Activated CD4-positive, alpha-beta T cell treated with anti-CD3 and anti-CD28 coated beads, Interleukin-2, amount 10 ng/mL, durations not matched to agents 7 days and 5 days (primary cell): ENCODE results near the gene TLCD2. TPM values are rescaled to one million over a fixed set of nuclear protein-coding genes. Genes with fewer than 3 reads are reported as not detected.
"Not testable (repeated sequence)": the region's sequence is repeated elsewhere in the genome, so short reads cannot be mapped to it uniquely, and the experiment has no call there.

Source experiments
- CTCF ChIA-PET: fragments of 350-600 bp; sonication (Branson Sonifier 250); formaldehyde crosslinking; loops from one replicate; lab custom pipeline; 2021; ENCODE audit warnings: antibody characterized with exemption; lab: Charles Lee
- POLR2A ChIA-PET: fragments of 350-600 bp; sonication (Branson Sonifier 250); formaldehyde crosslinking; loops from one replicate; lab custom pipeline; 2021; ENCODE audit warnings: antibody characterized with exemption; lab: Charles Lee
- DNase-seq: peaks from one replicate; pipeline ENCODE4 v3.0.0-alpha.2; 2020
- H3K27ac Mint-ChIP-seq: one replicate; pipeline ENCODE4 v1.8.0; 2021; ENCODE audit warnings: mild to moderate bottlenecking, moderate library complexity, mixed read lengths
- H3K27me3 Mint-ChIP-seq: one replicate; pipeline ENCODE4 v1.8.0; 2021; ENCODE audit warnings: mixed read lengths
- H3K36me3 Mint-ChIP-seq: one replicate; pipeline ENCODE4 v1.8.0; 2021; ENCODE audit warnings: low read depth, mixed read lengths
- H3K4me1 Mint-ChIP-seq: one replicate; pipeline ENCODE4 v1.8.0; 2021; ENCODE audit warnings: mixed read lengths
- H3K4me3 Mint-ChIP-seq: one replicate; pipeline ENCODE4 v1.8.0; 2021; ENCODE audit warnings: mild to moderate bottlenecking, moderate library complexity, mixed read lengths
- H3K9me3 Mint-ChIP-seq: one replicate; pipeline ENCODE4 v1.8.0; 2021; ENCODE audit warnings: mixed read lengths
- total RNA-seq, 2 experiments: library from RNA; stranded (reverse); gene quantifications; one replicate each; pipeline ENCODE4 v1.2.3, GENCODE V29; 2021

The TLCD2 gene
- total RNA-seq, 2 experiments from 2014 or later, result 0.07 to 0.12 TPM

GRCh38 chr17:1686086-1686485 lies 24.1 kb downstream of the TLCD2 start:
- ChIA-PET POLR2A (no interaction called here), CTCF (no interaction called here)
- H3K27ac Mint-ChIP-seq, result peak overlapping the region; percentile 46
- DNase-seq, result no peak
- H3K27me3 Mint-ChIP-seq, result no peaks in the 10 kb centered on the region
- H3K4me1 Mint-ChIP-seq, result peaks cover 31% of the 10 kb centered on the region
- H3K4me3 Mint-ChIP-seq, result no peak overlapping the region
- H3K36me3 Mint-ChIP-seq, result peaks cover 30% of the 10 kb centered on the region
- H3K9me3 Mint-ChIP-seq, result no peaks in the 10 kb centered on the region

- peaks cover 34% of the 10 kb centered on the region for H3K4me1 Mint-ChIP-seq
- no peaks in the 10 kb centered on the region for H3K27me3 Mint-ChIP-seq
Observed at GRCh38 chr17:1684378-1685189, 25.6 kb downstream of the TLCD2 start, which contains the start of gene PRPF8. TSS of gene PRPF8 (minus strand) at chr17:1684867. CDS start at chr17:1684571, 296 bp downstream.

DNA sequence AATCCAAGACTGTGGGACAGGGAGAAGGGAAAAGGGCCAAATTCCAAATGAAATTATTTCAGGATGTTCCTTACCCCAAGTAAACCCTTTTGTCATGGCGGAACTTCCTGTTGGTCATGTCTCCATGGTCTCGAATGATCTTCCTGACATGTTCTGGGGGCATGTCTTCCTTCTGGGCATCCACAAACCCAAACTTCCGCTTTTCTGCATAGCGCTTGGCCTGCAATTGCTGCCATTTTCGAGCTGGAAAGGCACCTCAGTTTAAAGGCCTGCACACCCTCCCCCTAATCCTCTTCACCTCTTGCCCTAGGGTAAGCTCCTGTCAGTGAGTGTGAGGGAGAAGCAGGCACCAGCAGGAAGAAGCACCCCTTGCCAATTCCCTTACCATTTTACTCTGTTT lies 26.7 kb downstream of the TLCD2 start:
- Mint-ChIP-seq H3K27ac (peak overlapping the region; percentile 92), H3K36me3 (peaks cover 52% of the 10 kb centered on the region), H3K27me3 (no peaks in the 10 kb centered on the region), H3K4me3 (peak overlapping the region; percentile 92), H3K9me3 (no peaks in the 10 kb centered on the region), H3K4me1 (peaks cover 34% of the 10 kb centered on the region)
- ChIA-PET POLR2A (no interaction called here), CTCF (interaction anchor here (0.5 to 2.2 kb wide), 9 partner anchors 10 to 522 kb away, joined by 3 to 10 read pairs (median 3); no protein-coding TSS in a partner anchor)
- DNase-seq, result no peak

More at GRCh38 chr17:1684378-1685189, 25.6 kb downstream of the TLCD2 start, which contains the start of gene PRPF8:
- Mint-ChIP-seq H3K9me3 (no peaks in the 10 kb centered on the region), H3K27ac (peak within 1 kb of the TSS; percentile 92), H3K4me3 (peak within 1 kb of the TSS; percentile 92), H3K36me3 (peaks cover 43% of the 10 kb centered on the region)
- POLR2A ChIA-PET, result no interaction called here
- CTCF ChIA-PET, result interaction anchor here (0.6 to 2.2 kb wide), 6 partner anchors 15 to 101 kb away, joined by 3 to 10 read pairs (median 4); partner anchors contain the start of gene RILP
- peak; percentile 98 for DNase-seq

- no peaks in the 10 kb centered on the region for H3K9me3 Mint-ChIP-seq
- ChIA-PET CTCF (interaction anchor here (1.5 to 1.7 kb wide), 2 partner anchors 15 to 27 kb away, joined by 3 to 5 read pairs; partner anchors contain the start of gene RILP), POLR2A (interaction anchor here (0.7 kb wide), 1 partner anchor 40 kb away, joined by 4 read pairs; no protein-coding TSS in a partner anchor)
- DNase-seq, result no peak
- H3K4me1 Mint-ChIP-seq, result peaks cover 8% of the 10 kb centered on the region
- no peak overlapping the region for H3K27ac Mint-ChIP-seq
- peaks cover 81% of the 10 kb centered on the region for H3K36me3 Mint-ChIP-seq
- H3K27me3 Mint-ChIP-seq, result no peaks in the 10 kb centered on the region
- no peak overlapping the region for H3K4me3 Mint-ChIP-seq
Observed at GRCh38 chr17:1676401-1676800, 33.8 kb downstream of the TLCD2 start.

DNA sequence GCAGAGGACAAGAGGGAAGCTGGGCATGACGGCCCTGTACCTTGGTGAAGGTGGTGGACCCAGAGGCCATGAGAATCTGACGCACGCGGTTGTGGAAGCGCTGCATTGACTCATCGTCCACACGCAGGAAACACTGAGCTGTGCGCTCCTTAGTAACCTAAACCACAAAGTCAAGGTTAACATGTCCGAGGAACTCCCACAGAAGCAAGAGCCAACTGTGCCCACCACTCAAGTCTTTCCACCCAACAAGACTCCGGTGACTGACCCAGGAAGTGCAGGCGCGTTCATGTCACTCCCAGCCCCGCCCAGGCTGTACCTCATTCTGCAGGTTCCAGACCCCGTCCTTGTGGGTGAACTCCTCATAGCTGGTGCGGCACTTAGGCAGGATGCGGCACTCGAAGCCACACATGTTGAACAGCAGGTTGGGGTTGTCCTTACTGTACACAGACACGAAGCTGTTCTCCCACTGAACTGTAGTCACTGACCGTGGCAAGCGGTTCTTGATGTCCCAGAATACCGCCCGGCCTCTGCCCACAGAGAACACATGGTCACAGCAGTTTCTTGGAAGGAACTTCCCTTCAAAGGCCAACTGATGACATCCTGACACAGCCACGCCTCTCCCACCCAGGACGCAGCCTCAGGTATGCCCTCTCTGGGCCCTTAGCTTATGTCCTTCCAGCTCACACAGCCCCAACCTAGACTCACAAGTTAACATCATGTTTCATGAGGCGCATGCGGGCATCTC lies 37.0 kb downstream of the TLCD2 start:
- H3K27ac Mint-ChIP-seq, result peak overlapping the region; percentile 34
- H3K4me1 Mint-ChIP-seq, result peaks cover 13% of the 10 kb centered on the region
- no peaks in the 10 kb centered on the region for H3K27me3 Mint-ChIP-seq
- H3K4me3 Mint-ChIP-seq, result no peak overlapping the region
- peaks cover 77% of the 10 kb centered on the region for H3K36me3 Mint-ChIP-seq
- H3K9me3 Mint-ChIP-seq, result no peaks in the 10 kb centered on the region
- CTCF ChIA-PET, result interaction anchor here (0.5 to 3.5 kb wide), 5 partner anchors 10 to 24 kb away, joined by 3 to 14 read pairs (median 3); partner anchors contain the start of gene RILP
- peak; percentile 20 for DNase-seq
- POLR2A ChIA-PET, result no interaction called here

GRCh38 chr17:1663934-1664333 lies 46.2 kb downstream of the TLCD2 start:
- DNase-seq, H3K27me3 Mint-ChIP-seq, H3K4me1 Mint-ChIP-seq, POLR2A ChIA-PET, H3K9me3 Mint-ChIP-seq, H3K4me3 Mint-ChIP-seq: not testable (repeated sequence)
- CTCF ChIA-PET, result interaction anchor here (0.6 to 4.1 kb wide), 3 partner anchors 13 to 88 kb away, joined by 3 to 29 read pairs (median 3); partner anchors contain the start of gene RILP
- Mint-ChIP-seq H3K36me3 (peaks cover 53% of the 10 kb centered on the region), H3K27ac (peak overlapping the region; percentile 14)

- Mint-ChIP-seq H3K27ac (no peak overlapping the region), H3K4me1 (peaks cover 1% of the 10 kb centered on the region), H3K27me3 (no peaks in the 10 kb centered on the region), H3K9me3 (no peaks in the 10 kb centered on the region), H3K4me3 (no peak overlapping the region), H3K36me3 (peaks cover 59% of the 10 kb centered on the region)
- POLR2A ChIA-PET, result no interaction called here
- CTCF ChIA-PET, result interaction anchor here (0.6 to 4.1 kb wide), 5 partner anchors 8 to 15 kb away, joined by 3 to 29 read pairs (median 4); partner anchors contain the start of gene RILP
- DNase-seq, result no peak
Observed at GRCh38 chr17:1661045-1661444, 49.1 kb downstream of the TLCD2 start.

- no peaks in the 10 kb centered on the region for H3K9me3 Mint-ChIP-seq
- H3K27me3 Mint-ChIP-seq, result no peaks in the 10 kb centered on the region
- H3K4me1 Mint-ChIP-seq, result peaks cover 1% of the 10 kb centered on the region
- POLR2A ChIA-PET, result no interaction called here
- H3K36me3 Mint-ChIP-seq, result peaks cover 80% of the 10 kb centered on the region
- no peak overlapping the region for H3K4me3 Mint-ChIP-seq
- H3K27ac Mint-ChIP-seq, result no peak overlapping the region
- CTCF ChIA-PET, result interaction anchor here (0.8 to 1.6 kb wide), 7 partner anchors 9 to 222 kb away, joined by 3 to 7 read pairs (median 5); partner anchors contain the start of gene SCARF1
- no peak for DNase-seq
Observed at GRCh38 chr17:1658100-1658499, 52.1 kb downstream of the TLCD2 start.

- no peak overlapping the region for H3K27ac Mint-ChIP-seq
- peaks cover 64% of the 10 kb centered on the region for H3K36me3 Mint-ChIP-seq
- no peak overlapping the region for H3K4me3 Mint-ChIP-seq
- H3K4me1 Mint-ChIP-seq, result peaks cover 4% of the 10 kb centered on the region
- no peak for DNase-seq
- ChIA-PET CTCF (interaction anchor here (2.7 kb wide), 1 partner anchor 16 kb away, joined by 14 read pairs; no protein-coding TSS in a partner anchor), POLR2A (no interaction called here)
- no peaks in the 10 kb centered on the region for H3K9me3 Mint-ChIP-seq
- H3K27me3 Mint-ChIP-seq, result no peaks in the 10 kb centered on the region
Observed at GRCh38 chr17:1653735-1654134, 56.4 kb downstream of the TLCD2 start.

- H3K27ac Mint-ChIP-seq, H3K4me1 Mint-ChIP-seq, H3K4me3 Mint-ChIP-seq, DNase-seq, H3K27me3 Mint-ChIP-seq, POLR2A ChIA-PET, H3K9me3 Mint-ChIP-seq: not testable (repeated sequence)
- CTCF ChIA-PET, result interaction anchor here (0.6 to 2.7 kb wide), 4 partner anchors 8 to 643 kb away, joined by 4 to 14 read pairs (median 7); no protein-coding TSS in a partner anchor
- peaks cover 55% of the 10 kb centered on the region for H3K36me3 Mint-ChIP-seq
Observed at GRCh38 chr17:1652794-1653193, 57.4 kb downstream of the TLCD2 start.
